Thyroid gland (tissue), 4 donors: Measurements from ENCODE around the gene MED20. TPM values are rescaled to one million over a fixed set of nuclear protein-coding genes. Genes with fewer than 3 reads are reported as not detected.
A peak's percentile ranks its signal among the peaks of the same experiment; 100 is the strongest.

ENCODE experiments used
- DNase-seq, 2 donors: peaks; one replicate each; pipeline ENCODE4 v3.0.0-alpha.2; 2019
- H3K27ac ChIP-seq, 3 donors: fragments of 200-600 bp; sonication (generic); 1 replicate in 2 of 3; 2 replicates in 1 of 3; pipeline ENCODE4 v1.5.1; 2016 to 2019; ENCODE audit warnings: mild to moderate bottlenecking in 1 of 3, moderate library complexity in 1 of 3
- H3K27me3 ChIP-seq: fragments of 200-600 bp; sonication (generic); one replicate; pipeline ENCODE4 v1.5.1; 2019
- H3K36me3 ChIP-seq, 2 donors: fragments of 200-600 bp; sonication (generic); one replicate each; pipeline ENCODE4 v1.5.1; 2016 to 2019
- H3K4me1 ChIP-seq, 2 donors: fragments of 200-600 bp; sonication (generic); one replicate each; pipeline ENCODE4 v1.5.1; 2017 to 2019
- H3K4me3 ChIP-seq, 3 donors: fragments of 200-600 bp; sonication (generic); replicated peaks in 1 of 3; 1 replicate in 2 of 3; 2 replicates in 1 of 3; pipeline ENCODE4 v1.5.1; 2016; ENCODE audit warnings: mild to moderate bottlenecking in 1 of 3
- H3K9me3 ChIP-seq: fragments of 200-600 bp; sonication (generic); one replicate; pipeline ENCODE4 v1.5.1; 2017
- POLR2A ChIP-seq, 2 donors: fragments of 450-650 bp; IDR thresholded peaks; one replicate each; pipeline ENCODE4 v1.6.1; 2017; ENCODE audit warnings: antibody characterized with exemption in 2 of 2, mild to moderate bottlenecking in 2 of 2, moderate library complexity in 1 of 2
- WGBS, 2 donors: methylation state at CpG; one replicate each; pipeline ENCODE4 v1.1.5; 2017; 5-methylcytosine and 5-hydroxymethylcytosine counted together
- intact Hi-C: fragments of 100-400 bp; cut with DNase I; formaldehyde crosslinking; loops from one replicate; pipeline ENCODE4 v1.15.1; 2023
- total RNA-seq, 4 donors: library from RNA; depleted of rRNA; stranded (reverse); fragments of >200 nt; gene quantifications; one replicate each; pipeline ENCODE4 v1.2.3, GENCODE V29; 2016
- TF ChIP-seq, protein P1 (sequence below), 6 experiments: fragments of 200-600 bp in 3 of 6; fragments of 450-650 bp in 3 of 6; sonication (generic) in 3 of 6; IDR thresholded peaks; one replicate each; pipeline ENCODE4 v1.5.1; 2016 to 2019; ENCODE audit warnings: antibody characterized with exemption in 6 of 6, mild to moderate bottlenecking in 2 of 6, inconsistent platforms in 1 of 6, moderate library complexity in 1 of 6

The MED20 gene
- total RNA-seq, 4 donors from 2014 or later, result 20.6 to 27.1 (median 24.3) TPM

DNA sequence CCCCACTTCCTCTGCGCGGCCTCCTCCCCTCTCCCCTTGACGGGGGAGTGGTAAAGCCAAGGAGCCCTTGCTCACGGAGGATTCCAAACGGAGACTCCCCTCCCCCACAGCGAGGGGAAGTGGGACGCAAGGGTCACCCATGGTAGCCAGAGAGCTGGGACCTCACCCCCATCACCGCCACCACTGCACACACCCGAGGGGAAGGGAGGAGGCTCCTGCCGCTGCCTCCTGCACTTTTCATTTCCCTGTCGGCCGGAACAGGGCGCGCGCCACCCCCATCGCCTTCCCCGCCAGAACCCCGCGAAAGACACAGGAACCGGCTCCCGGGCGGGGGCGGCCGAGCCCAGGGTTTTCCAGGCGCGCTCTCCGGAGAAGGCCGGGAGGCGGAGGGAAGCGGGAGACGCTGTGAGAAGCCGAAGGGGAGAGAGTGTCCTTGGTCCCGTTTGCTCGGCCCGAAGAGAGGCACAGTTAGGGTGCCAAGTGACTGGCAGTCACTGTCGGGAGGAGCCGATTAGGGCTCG lies 19.9 kb upstream of the MED20 start:
- Histone ChIP-seq H3K9me3 (no peaks in the 10 kb centered on the region), H3K4me1 (peaks cover 20 to 38% of the 10 kb centered on the region in 2 donors), H3K36me3 (peaks cover 1 to 5% of the 10 kb centered on the region in 2 donors), H3K27me3 (no peaks in the 10 kb centered on the region), H3K4me3 (peak overlapping the region in 2 of 3 donors; percentile 44 to 72), H3K27ac (peak overlapping the region; percentile 23 to 74 (median 69))
- no peak for TF ChIP-seq POLR2A (IDR thresholded peaks at IDR 0.05)
- TF ChIP-seq, protein P1, sequence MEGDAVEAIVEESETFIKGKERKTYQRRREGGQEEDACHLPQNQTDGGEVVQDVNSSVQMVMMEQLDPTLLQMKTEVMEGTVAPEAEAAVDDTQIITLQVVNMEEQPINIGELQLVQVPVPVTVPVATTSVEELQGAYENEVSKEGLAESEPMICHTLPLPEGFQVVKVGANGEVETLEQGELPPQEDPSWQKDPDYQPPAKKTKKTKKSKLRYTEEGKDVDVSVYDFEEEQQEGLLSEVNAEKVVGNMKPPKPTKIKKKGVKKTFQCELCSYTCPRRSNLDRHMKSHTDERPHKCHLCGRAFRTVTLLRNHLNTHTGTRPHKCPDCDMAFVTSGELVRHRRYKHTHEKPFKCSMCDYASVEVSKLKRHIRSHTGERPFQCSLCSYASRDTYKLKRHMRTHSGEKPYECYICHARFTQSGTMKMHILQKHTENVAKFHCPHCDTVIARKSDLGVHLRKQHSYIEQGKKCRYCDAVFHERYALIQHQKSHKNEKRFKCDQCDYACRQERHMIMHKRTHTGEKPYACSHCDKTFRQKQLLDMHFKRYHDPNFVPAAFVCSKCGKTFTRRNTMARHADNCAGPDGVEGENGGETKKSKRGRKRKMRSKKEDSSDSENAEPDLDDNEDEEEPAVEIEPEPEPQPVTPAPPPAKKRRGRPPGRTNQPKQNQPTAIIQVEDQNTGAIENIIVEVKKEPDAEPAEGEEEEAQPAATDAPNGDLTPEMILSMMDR (IDR thresholded peaks at IDR 0.05), result peak in 1 of 6 experiments; percentile 7
- intact Hi-C loops, result no loop called here
- DNase-seq, result peak; percentile 60 to 62
- WGBS, 2 donors, result 0% methylated on average over 5 to 17 of the region's 38 CpGs

DNA sequence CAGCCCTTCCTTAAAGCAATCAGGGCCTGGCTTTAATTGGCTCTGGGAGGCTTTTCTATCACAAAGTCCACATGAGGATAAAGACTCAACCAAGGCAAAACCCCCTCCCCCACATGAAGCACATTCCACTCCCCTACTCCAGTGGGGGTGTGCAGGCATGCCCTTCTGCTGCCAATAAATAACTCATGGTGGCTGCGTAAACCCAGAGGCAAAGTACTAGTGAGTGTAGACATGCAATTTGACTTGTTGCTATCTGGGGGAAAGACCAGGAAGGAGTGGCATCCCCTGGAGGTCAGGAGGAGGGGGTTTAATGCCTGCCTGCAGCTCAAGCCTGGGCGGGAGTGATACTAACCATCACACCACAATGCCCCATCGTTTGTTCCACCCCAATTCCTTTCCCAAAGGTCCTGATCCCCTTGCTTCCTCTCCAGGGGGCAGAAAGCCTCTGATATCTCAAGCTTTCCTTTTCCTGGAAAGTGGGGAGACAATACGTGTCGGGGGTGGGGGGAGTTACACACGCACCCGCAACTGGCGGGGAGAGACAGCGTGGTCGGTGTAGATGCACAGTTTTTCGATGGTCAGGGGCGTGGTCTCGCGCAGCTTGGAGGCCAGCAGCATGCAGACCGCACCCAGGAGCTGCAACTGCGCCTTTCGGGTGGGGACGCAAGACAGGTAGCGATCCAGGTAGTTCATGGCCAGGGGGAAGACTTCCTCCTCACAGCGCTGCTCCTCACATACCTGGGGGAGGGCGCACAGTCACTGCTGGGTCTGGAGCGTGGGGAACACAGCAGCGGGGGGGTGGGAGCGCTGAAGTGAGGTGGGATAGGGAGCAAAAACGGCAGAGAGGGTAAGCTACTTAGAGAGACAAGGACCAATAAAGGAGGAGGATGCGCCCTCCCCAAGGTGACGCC lies 19.2 kb upstream of the MED20 start:
- WGBS, 2 donors, result 25 to 33% methylated on average over 26 to 27 of the region's 27 CpGs
- no peak for DNase-seq
- no peak for TF ChIP-seq POLR2A (IDR thresholded peaks at IDR 0.05)
- TF ChIP-seq, protein P1 (IDR thresholded peaks at IDR 0.05), result no peak
- peak overlapping the region in 1 of 3 donors; percentile 19 for H3K27ac ChIP-seq
- H3K9me3 ChIP-seq, result no peaks in the 10 kb centered on the region
- peaks cover 8 to 12% of the 10 kb centered on the region in 2 donors for H3K36me3 ChIP-seq
- peaks cover 20 to 38% of the 10 kb centered on the region in 2 donors for H3K4me1 ChIP-seq
- H3K4me3 ChIP-seq, result peak overlapping the region in 1 of 3 donors; percentile 44
- no peaks in the 10 kb centered on the region for H3K27me3 ChIP-seq
- intact Hi-C loops, result loop anchor here (5.0 kb wide), 2 partner anchors 93 to 102 kb away; no protein-coding TSS in a partner anchor

DNA sequence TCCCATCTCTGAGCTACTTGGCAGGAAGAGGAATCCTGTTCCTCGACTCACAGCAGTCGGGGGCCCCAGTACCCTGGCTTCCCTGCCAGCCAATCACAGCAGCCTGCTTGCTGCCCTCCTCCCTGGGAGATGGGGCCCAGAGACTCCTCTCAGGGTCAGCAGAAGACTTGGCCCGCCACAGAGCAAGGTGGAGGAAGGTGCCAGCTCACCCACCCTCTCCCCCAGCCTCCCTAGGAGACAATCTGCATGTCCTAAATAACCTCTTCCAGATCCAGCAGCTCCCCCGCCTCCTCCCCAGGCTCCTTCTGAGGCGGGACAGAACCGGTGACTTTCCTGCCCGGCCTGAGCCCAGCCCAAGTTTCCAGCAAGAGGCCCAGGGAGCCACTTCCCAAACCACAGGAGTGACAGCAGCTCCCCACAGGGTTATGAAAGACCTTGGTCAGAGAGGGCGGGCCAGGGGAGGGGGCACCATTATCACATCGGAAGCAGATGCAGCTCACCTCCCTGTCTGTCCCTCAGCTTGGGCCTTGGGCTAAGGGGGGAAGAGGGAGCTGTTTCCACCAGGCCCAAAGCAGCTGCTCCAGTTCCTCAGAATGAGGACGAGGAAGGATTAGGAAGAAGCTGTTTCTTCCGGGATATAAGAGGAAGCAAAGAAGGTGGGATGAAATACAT lies 18.4 kb upstream of the MED20 start:
- no peaks in the 10 kb centered on the region for H3K27me3 ChIP-seq
- no peak overlapping the region for H3K4me3 ChIP-seq
- no peak for DNase-seq
- 55 to 66% methylated on average over 9 to 11 of the region's 11 CpGs for WGBS, 2 donors
- H3K9me3 ChIP-seq, result no peaks in the 10 kb centered on the region
- H3K4me1 ChIP-seq, result peaks cover 20 to 38% of the 10 kb centered on the region in 2 donors
- H3K27ac ChIP-seq, result peak overlapping the region in 2 of 3 donors; percentile 19 to 38
- peaks cover 15 to 18% of the 10 kb centered on the region in 2 donors for H3K36me3 ChIP-seq
- intact Hi-C loops, result loop anchor here (5.0 kb wide), 2 partner anchors 92 to 103 kb away; no protein-coding TSS in a partner anchor
- TF ChIP-seq, protein P1 (IDR thresholded peaks at IDR 0.05), result no peak
- no peak for TF ChIP-seq POLR2A (IDR thresholded peaks at IDR 0.05)

DNA sequence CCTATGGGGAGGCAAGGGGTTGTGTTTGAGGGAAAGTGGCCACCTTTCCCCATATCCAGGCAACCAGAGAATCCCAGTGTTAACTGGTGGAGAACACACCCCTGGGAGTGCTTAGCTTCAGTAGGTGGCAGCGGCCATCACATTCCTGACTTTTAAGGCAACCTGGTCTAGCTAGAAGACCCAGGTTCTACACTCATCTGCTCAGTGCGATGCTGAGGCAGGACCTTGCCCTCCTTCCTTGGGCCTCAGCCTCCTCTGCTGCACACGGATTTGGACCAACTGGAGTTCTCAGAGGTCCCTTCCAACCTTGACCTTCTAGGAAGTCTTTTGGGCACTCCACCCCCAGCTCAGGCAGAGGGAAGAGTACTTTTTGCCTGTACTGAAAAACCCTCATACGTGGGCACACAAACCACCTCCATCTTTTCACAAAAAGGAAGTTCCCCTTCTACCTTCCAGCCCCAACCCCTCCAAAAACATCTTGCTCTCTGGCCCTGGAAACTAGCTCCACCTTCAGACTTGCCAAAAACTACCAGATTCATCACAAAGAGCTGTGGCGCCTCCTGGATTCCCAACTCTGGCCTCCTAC lies 17.7 kb upstream of the MED20 start:
- intact Hi-C loops, result loop anchor here (5.0 kb wide), 2 partner anchors 91 to 104 kb away; no protein-coding TSS in a partner anchor

More for the DNA sequence above, 17.7 kb upstream of the MED20 start:
- Histone ChIP-seq H3K4me1 (peaks cover 20 to 38% of the 10 kb centered on the region in 2 donors), H3K27ac (peak overlapping the region in 2 of 3 donors; percentile 2 to 19), H3K4me3 (no peak overlapping the region), H3K36me3 (peaks cover 18 to 22% of the 10 kb centered on the region in 2 donors), H3K27me3 (no peaks in the 10 kb centered on the region), H3K9me3 (no peaks in the 10 kb centered on the region)
- DNase-seq, result no peak
- WGBS, 2 donors, result 79 to 85% methylated on average over 5 of the region's 5 CpGs
- TF ChIP-seq POLR2A (IDR thresholded peaks at IDR 0.05), result no peak
- TF ChIP-seq, protein P1 (IDR thresholded peaks at IDR 0.05), result no peak
